DMS 273 (cell line): Measurements from ENCODE around the gene PIP5K1B.
A peak's percentile ranks its signal among the peaks of the same experiment; 100 is the strongest.

ENCODE experiments used
- DNase-seq: peaks from one replicate; lab custom pipeline; 2025; ENCODE audit not compliant: unreplicated experiment; lab: John Stamatoyannopoulos, UW

The PIP5K1B gene

DNA sequence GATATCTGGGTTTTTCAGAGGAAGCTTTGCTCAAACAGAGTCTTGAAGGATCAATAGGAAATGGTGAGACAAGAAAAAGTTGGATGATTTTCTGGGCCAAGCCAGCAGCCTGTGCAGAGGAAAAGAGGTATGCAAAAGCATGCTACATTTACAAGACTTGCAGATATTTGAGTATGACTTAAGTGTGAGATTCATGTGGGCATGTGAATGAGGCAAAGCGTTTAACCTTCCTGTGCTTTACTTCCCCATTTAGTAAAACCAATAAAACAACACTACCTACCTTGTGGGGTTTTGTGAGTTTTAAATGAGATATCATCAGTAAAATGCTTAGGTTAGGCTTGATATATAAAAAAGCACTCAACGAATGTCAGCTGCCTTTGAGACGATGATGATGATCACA, 58.1 kb downstream of the PIP5K1B start:
- no peak for DNase-seq

DNA sequence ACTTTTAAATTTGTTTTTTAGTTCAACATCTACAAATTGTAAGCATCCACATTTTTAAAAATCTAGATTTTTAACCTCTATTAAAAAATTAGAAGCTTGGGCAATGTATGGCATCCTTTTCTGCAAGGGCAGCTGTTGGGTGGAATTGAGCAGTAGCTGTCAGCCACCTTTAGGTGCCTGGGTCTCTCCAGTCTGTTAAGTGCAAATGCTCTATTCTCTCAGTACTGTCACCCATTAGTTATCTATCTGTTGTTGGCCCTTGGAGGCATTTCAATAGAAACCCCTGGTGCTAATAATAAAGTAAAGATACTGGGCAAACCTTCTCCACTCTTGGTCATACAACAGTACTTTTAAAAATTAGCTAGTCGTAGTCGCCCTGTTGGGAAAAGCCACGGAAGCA, 63.6 kb downstream of the PIP5K1B start:
- DNase-seq = no peak

DNA sequence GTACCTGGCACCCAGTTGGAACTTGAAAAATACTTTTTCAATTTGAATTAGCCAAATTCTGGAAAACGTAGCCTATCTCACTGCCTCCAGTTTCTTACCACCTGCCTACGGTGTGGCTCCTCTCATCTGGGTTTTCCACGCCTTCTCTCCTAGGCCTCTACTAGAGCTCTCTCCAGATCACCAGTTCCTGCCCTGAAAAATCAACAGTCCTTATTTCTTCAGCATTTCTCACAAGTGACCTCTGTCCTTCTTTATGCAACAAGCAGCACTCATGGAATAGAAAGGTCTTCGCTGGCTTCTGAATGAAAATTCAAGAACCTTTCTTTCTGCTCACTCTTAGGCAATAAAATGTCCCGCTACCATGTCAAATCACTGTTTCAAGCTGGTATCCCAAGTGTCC, 64.8 kb downstream of the PIP5K1B start:
- no peak for DNase-seq

DNA sequence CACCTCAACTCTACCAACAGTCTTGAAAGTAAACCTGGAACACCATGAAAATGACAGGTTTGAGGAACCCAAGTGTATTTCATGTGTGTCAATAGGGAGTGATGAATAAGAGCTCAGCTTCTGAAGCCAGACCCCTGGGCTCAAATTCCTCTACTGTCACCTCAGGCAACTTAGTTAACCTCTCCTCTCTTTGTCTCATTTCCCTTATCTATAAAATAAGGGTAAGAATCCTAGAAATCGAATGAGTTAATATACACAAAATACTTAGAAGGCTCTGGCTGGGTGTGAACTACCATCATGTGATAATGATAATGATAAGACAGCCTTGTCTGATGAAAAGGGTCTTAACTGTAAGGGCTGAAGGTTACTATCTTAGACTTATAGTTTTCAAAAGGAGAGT, 66.3 kb downstream of the PIP5K1B start:
- no peak for DNase-seq

DNA sequence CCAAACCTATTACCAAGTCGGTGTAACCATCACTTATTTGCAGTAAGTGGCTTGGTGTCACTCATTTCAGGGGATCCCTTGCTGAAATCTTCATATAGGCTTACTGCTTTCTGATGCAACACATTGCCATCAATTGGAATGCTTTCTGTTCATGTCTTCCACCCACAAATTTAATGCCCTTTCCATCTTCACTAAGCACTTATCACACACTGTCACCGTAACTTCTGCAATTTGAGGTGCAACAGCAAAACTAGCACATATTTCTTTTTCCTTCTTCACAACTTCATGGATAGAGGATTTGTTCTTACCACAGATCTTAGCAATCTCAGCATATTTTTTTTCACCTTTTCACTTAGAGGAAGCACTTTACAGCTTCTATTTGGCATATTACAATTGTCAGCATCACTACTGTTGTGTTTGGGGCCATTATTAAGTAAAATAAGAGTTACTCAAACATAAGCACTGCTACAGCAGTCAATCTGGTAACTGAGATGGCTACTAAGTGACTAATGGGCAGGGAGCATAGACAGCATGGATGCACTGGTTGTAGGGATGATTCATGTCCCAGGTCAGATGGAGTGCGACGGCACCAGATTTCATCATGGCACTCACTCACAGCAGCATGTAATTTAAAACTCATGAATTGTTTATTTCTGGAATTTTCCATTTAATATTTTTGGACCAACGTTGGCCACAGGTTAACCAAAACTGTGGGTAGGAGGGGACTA, 70.1 kb downstream of the PIP5K1B start:
- no peak for DNase-seq

DNA sequence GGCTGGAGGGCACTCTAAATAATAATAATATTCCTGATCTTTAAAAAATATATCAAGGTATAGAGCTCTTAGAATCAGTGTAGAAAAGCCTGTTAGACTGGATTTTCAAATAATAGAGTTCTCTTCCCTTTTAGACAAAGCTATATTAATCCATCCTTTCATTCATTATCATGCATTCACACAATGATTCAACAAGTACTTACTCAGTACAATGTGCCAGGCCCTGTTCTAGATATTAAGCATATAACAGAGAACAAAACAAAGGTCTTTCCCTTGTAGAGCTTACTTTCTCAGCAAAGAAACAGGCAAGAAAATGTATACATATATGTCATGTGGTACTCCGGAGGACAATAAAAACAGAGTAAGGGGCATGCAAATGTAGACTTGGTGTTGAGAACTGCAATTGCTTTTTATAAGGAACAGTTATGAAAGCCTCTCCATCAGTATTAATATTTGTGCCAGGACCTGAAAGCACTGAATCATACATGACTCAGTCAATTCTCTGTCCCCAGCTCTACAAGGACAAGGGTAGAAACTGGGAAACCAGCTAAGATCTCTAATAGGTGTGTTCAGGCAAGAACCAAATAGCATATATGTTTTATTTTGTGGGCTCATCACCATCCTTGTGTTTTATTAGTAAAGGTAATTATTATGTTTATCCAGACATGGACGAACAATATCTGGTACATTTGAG, 72.2 kb downstream of the PIP5K1B start:
- no peak for DNase-seq

DNA sequence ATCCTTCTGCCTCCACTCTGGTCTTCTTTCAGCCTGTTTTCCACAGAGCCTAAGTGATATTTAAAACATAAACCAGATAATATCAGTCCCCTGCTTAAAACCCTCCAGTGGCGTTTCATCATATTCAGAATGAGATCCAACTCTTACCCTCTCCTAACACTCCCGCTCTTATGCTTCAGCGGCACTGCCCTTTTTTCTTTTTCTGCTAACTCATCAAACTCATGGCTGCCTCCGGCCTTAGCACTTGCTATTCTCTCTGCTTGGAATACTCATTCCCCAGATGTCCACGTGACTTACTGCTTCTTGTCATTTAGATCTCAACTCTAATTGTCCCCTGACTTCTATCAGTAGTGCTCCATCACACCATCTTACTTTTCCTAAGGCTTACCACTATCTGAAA, 73.6 kb downstream of the PIP5K1B start:
- DNase-seq = no peak

DNA sequence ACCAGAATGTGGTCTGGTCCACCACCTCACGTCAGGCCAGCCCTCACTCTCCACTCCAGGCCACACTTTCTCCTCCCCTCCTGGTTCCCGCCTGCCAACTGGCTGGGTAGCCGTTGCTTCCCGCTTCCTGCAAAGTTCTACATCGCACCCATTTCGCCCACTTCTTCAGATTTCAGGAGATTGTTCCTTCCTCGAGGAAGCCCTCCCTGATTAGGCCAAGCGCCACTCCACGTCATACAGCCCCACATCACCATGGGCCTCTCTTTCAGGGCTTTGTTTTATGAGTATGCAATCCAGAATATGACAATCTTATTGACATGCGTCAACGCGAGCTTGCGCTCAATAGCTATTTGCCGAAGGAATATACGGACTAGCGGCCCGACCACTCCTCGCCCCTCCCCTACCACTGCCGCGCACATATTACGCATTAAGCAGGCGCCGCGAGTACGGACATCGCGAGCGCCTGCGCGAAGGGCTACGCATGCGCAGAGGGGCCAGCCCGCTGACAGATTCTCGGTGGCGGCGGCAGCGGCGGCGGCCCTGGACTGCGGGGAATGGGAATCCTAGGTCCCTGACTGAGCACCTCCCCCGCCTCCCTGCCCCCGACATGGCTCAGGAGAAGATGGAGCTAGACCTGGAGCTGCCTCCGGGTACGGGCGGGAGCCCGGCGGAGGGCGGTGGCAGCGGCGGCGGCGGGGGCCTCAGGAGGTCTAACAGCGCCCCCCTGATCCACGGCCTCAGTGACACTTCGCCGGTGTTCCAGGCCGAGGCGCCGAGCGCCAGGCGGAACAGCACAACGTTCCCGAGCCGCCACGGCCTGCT, 74.7 kb downstream of the PIP5K1B start:
- peak; percentile 96 for DNase-seq

DNA sequence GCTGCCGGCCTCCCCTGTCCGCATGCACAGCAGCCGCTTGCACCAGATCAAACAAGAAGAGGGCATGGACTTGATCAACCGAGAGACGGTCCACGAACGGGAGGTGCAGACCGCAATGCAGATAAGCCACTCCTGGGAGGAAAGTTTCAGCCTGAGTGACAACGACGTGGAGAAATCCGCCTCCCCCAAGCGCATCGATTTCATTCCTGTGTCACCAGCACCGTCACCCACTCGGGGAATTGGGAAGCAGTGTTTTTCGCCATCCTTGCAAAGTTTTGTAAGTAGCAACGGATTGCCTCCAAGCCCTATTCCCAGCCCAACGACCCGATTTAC, 75.3 kb downstream of the PIP5K1B start:
- no peak for DNase-seq

DNA sequence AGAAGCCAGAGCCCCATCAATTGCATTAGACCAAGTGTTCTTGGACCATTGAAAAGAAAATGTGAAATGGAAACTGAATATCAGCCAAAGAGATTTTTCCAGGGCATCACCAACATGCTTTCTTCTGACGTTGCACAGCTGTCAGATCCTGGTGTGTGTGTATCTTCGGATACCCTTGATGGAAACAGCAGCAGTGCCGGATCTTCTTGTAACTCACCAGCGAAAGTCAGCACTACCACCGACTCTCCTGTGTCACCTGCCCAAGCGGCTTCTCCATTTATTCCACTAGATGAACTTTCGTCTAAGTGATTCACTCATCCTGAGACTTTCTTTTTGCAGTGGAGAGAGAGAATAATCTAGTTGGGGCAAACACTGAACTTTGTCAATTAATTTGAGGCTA, 75.7 kb downstream of the PIP5K1B start:
- DNase-seq = peak; percentile 24

DNA sequence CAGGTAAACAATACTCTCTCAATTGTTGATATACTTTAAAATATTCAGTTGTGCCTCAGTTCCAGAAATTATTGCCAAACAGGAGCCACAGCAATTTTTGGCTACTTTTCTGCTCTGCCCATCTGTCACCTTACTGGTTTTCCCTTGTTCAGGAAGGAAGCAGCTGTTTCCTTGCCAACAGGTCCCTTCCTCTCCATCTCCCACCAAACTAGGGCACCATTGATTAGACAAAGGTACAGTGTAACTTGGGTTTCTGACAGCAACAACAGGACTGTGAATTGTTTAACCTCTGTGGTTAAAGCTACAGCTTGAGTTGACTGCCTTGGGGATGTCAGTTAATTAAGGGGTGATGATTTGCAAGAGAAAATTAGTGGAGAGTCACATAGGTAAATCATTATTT, 76.9 kb downstream of the PIP5K1B start:
- DNase-seq = peak; percentile 21

DNA sequence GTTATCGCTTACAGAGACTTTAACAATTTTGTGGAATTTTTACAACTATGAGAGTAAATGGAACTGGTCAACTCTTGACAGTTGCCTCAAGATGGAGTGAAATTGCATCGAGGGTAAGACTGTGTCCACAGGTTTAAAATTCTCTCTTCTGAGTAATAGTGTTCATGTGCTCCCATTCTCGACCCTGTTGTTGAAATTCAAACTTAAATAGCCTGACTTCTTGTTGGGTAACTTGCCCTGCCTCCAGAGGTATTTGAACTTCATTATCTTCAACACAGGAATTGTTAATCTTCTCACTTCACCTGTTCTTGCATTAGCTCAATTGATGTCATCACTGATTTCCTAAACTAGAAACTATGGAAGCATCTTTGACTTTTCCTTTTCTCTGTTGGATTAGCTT, 77.5 kb downstream of the PIP5K1B start:
- DNase-seq = no peak

DNA sequence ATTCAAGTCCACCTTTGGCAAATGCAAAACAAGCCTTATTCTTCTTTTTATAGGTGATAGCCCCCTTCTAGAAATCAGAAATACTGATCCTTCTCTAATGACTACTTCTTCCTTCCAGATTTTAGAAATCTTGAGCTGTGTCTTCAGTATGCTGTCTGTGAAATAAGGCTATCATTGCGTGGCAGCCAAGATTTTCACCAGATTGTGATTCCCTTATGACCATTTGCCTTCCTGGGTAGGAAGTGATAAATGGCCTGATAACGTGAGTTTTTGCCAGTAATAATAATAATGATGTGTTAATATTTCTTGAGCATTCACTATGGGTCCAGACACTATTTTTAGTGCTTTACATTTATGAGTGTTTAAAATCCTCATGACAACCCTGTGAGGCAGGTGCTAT, 80.9 kb downstream of the PIP5K1B start:
- DNase-seq = no peak

DNA sequence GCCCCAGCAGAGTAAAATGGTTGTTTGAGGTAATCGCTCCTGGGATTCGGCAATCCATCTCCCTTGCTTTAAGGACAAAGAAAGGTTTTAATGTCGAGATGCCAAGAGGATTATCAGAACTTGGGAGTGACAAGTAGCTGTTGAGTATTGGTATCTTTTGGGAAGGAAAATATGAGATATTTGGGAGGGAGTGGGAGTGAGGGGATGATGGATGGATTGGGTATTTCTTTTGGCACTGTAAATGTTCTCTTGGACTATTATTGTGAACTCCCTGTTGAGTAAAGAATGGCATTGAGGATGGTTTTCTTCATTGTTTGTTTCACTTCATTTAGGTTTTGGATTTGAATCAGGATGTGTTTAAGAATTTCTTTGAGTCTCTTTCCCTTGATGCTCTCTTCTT, 86.1 kb downstream of the PIP5K1B start:
- DNase-seq = no peak

DNA sequence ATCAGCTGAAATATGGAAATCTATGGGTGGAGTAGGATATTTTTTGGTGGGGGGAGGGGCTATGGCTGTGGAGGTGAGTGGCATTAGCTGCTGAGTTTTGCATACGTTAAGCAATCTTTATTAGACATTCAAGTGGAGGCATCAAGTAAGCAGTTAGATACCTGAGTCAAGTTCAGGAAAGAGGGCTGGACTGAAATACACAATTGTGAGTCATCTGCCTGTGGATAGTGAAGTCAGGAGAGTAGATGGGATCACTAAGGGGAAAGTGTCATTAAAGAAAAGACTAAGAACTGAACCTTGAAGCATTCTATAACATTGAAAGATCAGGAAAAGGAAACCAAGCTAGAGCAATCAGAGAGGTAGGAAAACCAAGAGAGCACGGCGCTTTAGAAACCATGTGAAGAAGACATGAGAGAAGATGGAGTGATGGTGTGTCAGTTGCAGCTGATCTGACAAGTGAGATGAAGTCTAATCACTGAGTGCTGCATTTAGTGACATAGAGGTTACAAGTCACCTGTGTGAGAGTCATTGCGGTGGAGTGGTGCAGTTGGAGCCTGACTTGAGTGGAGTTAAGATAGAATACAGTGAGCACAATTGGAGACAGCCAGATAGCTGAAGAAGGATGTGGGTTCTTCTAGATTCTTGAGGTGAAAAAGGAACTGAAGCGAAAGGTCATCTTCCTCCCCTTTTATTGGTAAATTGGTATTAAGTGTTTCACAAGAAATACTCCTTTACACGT, 88.7 kb downstream of the PIP5K1B start:
- DNase-seq = no peak

DNA sequence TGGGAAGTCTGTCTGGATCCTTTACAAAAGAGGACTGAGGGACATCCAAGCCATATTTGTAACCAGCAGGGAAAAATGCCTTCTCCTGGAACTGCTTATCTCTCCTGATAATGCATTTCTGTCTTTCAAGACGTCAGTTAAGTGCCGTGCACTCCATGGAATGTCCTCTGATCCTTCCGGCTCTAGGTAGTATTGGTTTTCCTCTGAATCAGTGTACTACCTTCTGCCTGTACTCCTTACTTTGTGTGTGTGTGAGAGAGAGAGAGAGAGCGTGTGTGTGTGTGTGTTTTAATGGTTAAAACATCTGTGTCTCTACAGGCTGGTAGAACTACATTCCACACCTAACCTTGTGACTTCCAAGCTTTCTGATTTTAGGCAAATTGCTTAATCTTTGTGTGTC, 89.9 kb downstream of the PIP5K1B start:
- no peak for DNase-seq

DNA sequence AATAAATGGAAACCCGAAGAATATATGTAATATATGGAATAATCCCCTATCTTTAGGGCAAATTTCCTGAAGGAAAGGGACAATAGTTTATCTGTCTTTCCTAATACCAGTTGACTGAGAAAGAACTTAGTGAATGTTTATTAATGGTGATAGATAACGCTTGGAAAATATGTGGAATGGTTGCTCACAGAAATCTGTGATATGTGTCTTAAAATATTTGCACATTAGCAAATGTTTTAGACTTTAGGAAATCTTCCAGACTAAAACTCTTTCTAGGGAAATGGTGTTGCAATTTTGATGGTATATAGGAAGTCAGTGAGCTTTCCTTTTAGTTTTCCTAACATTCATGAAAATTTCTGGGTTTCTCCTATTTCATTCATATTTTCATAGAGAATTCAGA, 90.4 kb downstream of the PIP5K1B start:
- no peak for DNase-seq

DNA sequence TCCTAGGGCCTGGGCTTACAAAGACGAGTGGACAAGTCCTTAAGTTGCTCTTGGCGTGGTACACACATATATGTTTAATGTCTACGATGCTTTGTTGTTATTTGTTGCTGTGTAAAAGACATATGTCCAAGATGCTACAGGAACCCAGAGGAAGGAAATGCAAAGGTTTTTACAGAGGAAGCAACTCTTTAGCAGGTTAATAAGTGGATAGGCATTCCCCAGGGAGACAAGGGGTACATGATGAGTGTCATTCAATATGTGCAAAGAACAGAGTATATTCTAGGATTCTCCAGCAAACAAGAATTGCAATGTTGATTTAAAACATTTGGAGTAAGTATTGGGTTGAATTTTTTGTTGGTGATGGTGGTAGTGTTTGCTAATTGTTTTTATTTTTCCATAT, 92.1 kb downstream of the PIP5K1B start:
- no peak for DNase-seq

DNA sequence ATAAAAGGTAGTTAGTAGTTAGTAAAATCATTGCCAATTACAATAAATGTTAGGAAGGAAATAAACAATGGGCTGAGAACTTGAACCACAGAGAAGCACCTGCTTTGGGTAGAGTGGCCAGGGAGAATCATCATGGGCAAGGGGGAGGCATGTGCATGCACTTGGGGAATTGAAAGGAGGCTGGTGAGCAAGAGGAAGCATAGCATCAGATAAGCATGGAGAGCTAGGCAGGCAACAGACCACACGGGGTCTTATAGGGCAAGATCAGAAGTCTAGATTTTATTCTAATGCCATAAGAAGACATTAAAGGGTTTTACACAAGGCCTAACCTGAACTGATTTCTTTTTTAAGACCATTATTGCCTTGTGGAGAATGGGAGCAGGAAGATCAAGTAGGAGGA, 93.4 kb downstream of the PIP5K1B start:
- DNase-seq = no peak

DNA sequence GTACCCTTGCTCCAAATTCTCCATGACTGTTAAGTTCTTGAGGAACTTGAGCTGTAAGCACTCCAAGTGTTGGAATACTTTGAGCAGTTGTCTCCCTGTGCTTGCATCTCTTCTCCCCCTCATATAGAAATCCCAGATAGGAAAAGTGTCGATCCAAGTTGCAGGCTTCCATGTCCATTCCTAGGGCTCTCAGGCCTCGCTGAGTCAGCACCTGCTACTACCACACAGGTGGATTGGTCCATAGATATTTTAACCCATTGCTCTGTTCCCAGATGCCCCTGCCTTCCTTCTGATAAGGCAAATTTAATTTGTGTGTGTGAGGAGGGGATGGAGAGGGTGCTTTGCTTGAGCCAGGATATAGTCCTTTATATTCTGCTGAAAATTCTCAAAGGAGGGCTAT, 95.8 kb downstream of the PIP5K1B start:
- no peak for DNase-seq

DNA sequence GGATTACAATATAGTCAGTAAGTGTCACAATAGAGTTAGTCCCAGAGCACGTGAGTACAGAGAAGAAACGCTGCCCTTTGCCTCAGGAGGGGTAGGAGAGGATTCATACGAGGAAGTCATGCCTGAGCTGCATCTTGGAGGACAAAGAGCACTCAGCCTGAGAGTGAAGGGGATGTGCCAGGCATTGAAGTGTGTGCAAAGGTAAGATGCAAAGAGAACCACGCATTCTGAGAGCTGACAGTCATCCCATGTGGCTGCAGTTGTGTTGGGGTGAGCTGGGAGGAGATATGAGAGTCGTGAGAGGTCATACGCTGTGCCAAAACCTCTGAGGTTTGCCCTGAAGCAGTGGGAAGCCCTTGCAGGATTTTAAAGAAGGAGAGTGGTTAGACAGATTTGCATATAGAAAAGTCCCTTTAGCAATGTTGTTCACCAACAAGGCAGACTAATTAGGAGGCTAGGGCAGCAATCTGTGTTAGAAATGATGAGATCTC, 97.5 kb downstream of the PIP5K1B start:
- no peak for DNase-seq
